ENCODE results near the gene MORN1.

MORN1 gene

GRCh38 chr1:2437617-2438016 is 46.3 kb upstream of the MORN1 start:
- H3K27me3 ChIP-seq (ENCODE audit: insufficient read depth, low read depth, severe bottlenecking): no peaks in the 10 kb centered on the region
- no peak overlapping the region for H3K4me3 ChIP-seq (ENCODE audit: low read depth, low read length)
- no peaks in the 10 kb centered on the region for H3K9me3 ChIP-seq (ENCODE audit: severe bottlenecking)
- TF ChIP-seq, protein P1, sequence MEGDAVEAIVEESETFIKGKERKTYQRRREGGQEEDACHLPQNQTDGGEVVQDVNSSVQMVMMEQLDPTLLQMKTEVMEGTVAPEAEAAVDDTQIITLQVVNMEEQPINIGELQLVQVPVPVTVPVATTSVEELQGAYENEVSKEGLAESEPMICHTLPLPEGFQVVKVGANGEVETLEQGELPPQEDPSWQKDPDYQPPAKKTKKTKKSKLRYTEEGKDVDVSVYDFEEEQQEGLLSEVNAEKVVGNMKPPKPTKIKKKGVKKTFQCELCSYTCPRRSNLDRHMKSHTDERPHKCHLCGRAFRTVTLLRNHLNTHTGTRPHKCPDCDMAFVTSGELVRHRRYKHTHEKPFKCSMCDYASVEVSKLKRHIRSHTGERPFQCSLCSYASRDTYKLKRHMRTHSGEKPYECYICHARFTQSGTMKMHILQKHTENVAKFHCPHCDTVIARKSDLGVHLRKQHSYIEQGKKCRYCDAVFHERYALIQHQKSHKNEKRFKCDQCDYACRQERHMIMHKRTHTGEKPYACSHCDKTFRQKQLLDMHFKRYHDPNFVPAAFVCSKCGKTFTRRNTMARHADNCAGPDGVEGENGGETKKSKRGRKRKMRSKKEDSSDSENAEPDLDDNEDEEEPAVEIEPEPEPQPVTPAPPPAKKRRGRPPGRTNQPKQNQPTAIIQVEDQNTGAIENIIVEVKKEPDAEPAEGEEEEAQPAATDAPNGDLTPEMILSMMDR (IDR thresholded peaks at IDR 0.05; ENCODE audit: low read depth, low read length): no peak
- no peaks in the 10 kb centered on the region for H3K36me3 ChIP-seq
- H3K27ac ChIP-seq: no peak overlapping the region
- DNase-seq: no peak

DNA sequence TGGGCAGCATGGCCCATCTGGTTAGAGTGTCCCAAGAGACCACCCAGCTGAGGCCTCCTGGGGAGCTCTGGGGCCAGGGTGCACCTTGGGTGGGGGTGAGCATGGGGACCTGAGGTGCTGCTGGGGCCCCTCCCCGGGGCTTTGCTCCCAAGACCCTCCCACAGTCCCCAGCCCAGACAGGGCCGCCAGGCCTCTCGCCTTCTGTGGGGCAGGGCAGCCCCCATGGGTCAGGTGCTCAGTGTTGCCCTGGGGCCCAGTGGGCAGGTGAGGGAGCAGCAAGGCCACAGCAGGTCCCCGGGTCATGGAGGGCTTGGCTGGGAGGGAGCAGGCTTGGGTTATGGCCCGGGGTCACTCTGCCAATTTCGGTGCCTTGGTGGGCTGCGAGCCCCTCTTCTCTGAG is 45.5 kb upstream of the MORN1 start:
- TF ChIP-seq, protein P1 (IDR thresholded peaks at IDR 0.05; ENCODE audit: low read depth, low read length): no peak
- no peaks in the 10 kb centered on the region for H3K36me3 ChIP-seq
- no peak overlapping the region for H3K4me3 ChIP-seq (ENCODE audit: low read depth, low read length)
- H3K27me3 ChIP-seq (ENCODE audit: insufficient read depth, low read depth, severe bottlenecking): no peaks in the 10 kb centered on the region
- H3K9me3 ChIP-seq (ENCODE audit: severe bottlenecking): no peaks in the 10 kb centered on the region
- no peak for DNase-seq
- H3K27ac ChIP-seq: no peak overlapping the region

DNA sequence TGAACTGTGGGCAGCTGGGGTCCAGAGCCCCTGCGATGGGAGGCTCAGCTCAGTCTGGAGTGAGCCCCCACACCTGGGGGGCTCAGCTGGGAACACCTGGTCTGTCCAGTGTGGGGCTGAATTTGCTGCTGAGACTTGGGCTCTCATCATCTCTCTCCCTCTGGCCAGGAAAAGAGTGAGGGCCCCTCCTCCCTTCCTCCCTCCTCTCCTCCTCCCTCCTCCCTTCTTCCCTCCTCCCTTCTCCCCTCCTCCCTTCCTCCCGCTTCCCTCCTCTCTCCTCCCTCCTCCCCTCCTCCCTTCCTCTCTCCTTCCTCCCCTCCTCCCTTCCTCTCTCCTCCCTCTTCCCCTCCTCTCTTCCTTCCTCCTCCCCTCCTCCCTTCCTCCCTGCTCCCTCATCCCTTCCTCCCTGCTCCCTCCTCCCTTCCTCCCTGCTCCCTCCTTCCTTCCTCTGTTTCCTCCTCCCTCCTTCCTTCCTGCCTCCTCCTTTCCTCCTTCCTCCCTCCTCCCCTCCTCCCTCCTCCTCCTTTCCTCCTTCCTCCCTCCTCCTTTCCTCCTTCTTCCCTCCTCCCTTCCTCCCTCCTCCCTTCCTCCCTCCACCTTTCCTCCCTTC is 44.5 kb upstream of the MORN1 start:
- TF ChIP-seq, protein P1 (IDR thresholded peaks at IDR 0.05; ENCODE audit: low read depth, low read length): no peak
- Histone ChIP-seq H3K4me3 (ENCODE audit: low read depth, low read length) (no peak overlapping the region), H3K27me3 (ENCODE audit: insufficient read depth, low read depth, severe bottlenecking) (no peaks in the 10 kb centered on the region), H3K9me3 (ENCODE audit: severe bottlenecking) (no peaks in the 10 kb centered on the region), H3K27ac (no peak overlapping the region), H3K36me3 (no peaks in the 10 kb centered on the region)
- DNase-seq: no peak

- no peak for DNase-seq
- no peak overlapping the region for H3K4me3 ChIP-seq (ENCODE audit: low read depth, low read length)
- no peaks in the 10 kb centered on the region for H3K27me3 ChIP-seq (ENCODE audit: insufficient read depth, low read depth, severe bottlenecking)
- H3K9me3 ChIP-seq (ENCODE audit: severe bottlenecking): peaks cover 2% of the 10 kb centered on the region
- TF ChIP-seq, protein P1 (IDR thresholded peaks at IDR 0.05; ENCODE audit: low read depth, low read length): no peak
- no peak overlapping the region for H3K27ac ChIP-seq
- H3K36me3 ChIP-seq: no peaks in the 10 kb centered on the region
Observed at GRCh38 chr1:2435091-2435490, 43.7 kb upstream of the MORN1 start.

GRCh38 chr1:2433936-2434655 is 42.7 kb upstream of the MORN1 start:
- no peak for DNase-seq
- TF ChIP-seq, protein P1 (IDR thresholded peaks at IDR 0.05; ENCODE audit: low read depth, low read length): no peak
- H3K4me3 ChIP-seq (ENCODE audit: low read depth, low read length): no peak overlapping the region
- peaks cover 8% of the 10 kb centered on the region for H3K9me3 ChIP-seq (ENCODE audit: severe bottlenecking)
- H3K27ac ChIP-seq: no peak overlapping the region
- no peaks in the 10 kb centered on the region for H3K27me3 ChIP-seq (ENCODE audit: insufficient read depth, low read depth, severe bottlenecking)
- no peaks in the 10 kb centered on the region for H3K36me3 ChIP-seq
